GM19238 (cell line): Measurements from ENCODE around the gene OLFML3.

Experiments used
- DNase-seq: peaks from one replicate; pipeline ENCODE4 v3.0.0; 2011; ENCODE audit warnings: low spot score; ENCODE audit not compliant: insufficient read length

OLFML3 gene

DNA sequence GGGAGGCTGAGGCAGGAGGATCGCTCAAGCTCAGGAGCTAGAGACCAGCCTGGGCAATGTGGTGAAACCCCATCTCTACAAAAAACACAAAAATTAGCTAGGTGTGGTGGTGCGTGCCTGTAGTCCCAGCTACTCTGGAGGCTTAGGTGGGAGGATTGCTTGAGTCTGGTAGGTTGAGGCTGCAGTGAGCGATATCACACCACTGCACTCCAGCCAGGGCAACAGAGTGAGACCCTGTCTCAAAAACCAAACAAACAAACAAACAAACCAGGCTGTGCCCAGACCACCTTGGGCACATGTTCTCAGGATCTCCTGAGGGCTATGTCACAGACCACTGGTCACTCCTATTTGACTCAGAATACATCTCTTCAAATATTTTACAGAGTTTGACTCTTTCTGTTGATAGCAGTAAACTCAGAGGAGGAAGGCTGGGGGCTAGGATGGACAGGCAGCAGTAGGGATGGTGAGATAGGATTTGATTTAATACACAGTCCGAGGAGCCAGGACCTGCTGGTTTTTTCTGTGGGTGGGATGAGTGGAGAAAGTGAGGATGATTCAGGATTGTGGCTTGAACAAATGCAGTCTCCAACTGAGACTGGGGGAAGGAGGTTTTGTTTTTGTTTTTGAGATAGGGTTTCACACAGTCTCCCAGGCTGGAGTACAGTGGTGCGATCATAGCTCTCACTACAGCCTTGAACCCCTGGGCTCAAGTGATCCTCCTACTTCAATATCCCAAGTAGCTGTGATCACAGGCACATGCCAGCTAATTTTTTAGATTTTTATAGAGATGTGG lies 46.5 kb downstream of the OLFML3 start:
- no peak for DNase-seq

DNA sequence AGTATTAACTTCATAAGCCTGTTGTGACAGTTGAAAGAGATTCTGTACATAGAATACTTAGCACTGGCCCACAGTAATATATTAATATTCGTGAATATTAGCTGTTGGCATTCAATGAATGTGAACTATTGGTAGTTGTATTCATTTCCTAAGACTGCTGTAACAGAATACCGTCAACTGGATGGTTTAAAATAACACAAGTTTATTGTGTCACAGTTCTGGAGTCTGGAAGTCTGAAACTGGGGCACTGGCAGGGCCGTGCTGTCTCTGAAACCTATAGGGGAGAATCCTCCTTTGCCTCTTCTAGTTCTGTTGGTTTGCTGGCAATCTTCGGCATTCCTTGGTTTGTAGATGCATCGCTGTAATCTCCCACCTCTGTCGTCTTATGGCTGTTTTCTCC lies 47.5 kb downstream of the OLFML3 start:
- no peak for DNase-seq
